Progenitor cell of endocrine pancreas (in vitro differentiated cells): ENCODE data around the gene FAT1. TPM values are rescaled to one million over a fixed set of nuclear protein-coding genes. Genes with fewer than 3 reads are reported as not detected.

ENCODE experiments used
- DNase-seq: peaks from one replicate; pipeline ENCODE4 v3.0.0; 2021; ENCODE audit warnings: low spot score; ENCODE audit not compliant: unreplicated experiment
- H3K27ac Mint-ChIP-seq: 2 replicates; pipeline ENCODE4 v1.8.0; 2021; ENCODE audit warnings: mild to moderate bottlenecking, moderate library complexity, mixed read lengths
- H3K27me3 Mint-ChIP-seq: 2 replicates; pipeline ENCODE4 v1.8.0; 2021; ENCODE audit warnings: mixed read lengths
- H3K36me3 Mint-ChIP-seq: 2 replicates; pipeline ENCODE4 v1.8.0; 2022; ENCODE audit warnings: mixed read lengths; ENCODE audit not compliant: insufficient read depth
- H3K4me1 Mint-ChIP-seq: 2 replicates; pipeline ENCODE4 v1.8.0; 2021; ENCODE audit warnings: low read depth, mixed read lengths
- H3K4me3 Mint-ChIP-seq: 2 replicates; pipeline ENCODE4 v1.8.0; 2021; ENCODE audit warnings: low read depth, mild to moderate bottlenecking, moderate library complexity, mixed read lengths
- H3K9me3 Mint-ChIP-seq: 2 replicates; pipeline ENCODE4 v1.8.0; 2021; ENCODE audit warnings: low read depth, mixed read lengths
- CTCF ChIP-seq: fragments of 200-600 bp; sonication (generic); IDR thresholded peaks from one replicate; pipeline ENCODE4 v1.5.0; 2021; ENCODE audit warnings: antibody characterized with exemption, mild to moderate bottlenecking; ENCODE audit not compliant: unreplicated experiment
- total RNA-seq: library from RNA; stranded (reverse); gene quantifications from 2 replicates; pipeline ENCODE4 v1.2.1, GENCODE V29; 2021

The FAT1 gene
- total RNA-seq, 1 donor from 2014 or later = 264 TPM

GRCh38 chr4:186545436-186545835 is 178.2 kb downstream of the FAT1 start:
- Mint-ChIP-seq H3K4me1 (peaks cover 6% of the 10 kb centered on the region), H3K9me3 (no peaks in the 10 kb centered on the region), H3K27me3 (peaks cover 9% of the 10 kb centered on the region), H3K4me3 (no peak overlapping the region), H3K27ac (no peak overlapping the region), H3K36me3 (no peaks in the 10 kb centered on the region)
- no peak for DNase-seq
- TF ChIP-seq CTCF = no peak

DNA sequence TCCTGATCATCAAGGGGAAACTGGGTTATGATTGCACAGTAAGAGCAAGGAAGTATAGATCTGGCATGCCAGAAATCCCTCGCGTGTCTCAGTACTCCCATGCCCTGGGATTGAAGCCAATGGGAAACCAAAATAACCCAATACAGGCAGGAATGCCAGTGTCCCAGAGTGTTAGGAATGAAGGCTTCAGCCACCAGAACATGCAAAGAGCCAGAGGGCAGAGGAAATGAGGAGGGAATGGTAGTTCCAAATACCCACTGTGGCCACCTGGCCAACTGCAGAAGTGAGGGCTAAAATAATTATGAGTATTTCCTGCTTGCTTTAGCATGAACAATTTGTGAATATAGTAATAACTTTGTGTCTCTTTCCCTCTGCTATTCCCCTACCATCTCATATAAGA is 180.4 kb downstream of the FAT1 start:
- peaks cover 6% of the 10 kb centered on the region for H3K4me1 Mint-ChIP-seq
- H3K36me3 Mint-ChIP-seq = no peaks in the 10 kb centered on the region

DNA sequence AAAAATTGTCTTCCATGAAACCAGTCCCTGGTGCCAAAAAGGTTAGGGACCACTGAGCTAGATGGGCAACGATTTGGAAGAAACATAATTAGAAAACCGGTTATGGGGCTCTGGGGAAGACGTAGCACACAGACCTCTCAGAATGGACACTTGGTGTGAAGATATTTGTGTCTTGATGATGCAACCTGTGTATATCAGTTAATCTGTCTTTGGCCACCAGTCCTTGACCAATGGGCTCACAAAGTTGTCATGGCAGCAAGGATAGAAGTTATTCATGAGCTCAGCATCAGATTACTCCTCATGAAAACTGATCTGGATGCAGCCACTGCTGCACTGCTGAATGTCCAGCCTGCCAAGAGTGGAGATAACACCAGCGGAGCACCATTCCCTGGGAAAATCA is 181.9 kb downstream of the FAT1 start:
- Mint-ChIP-seq H3K4me1 (peaks cover 6% of the 10 kb centered on the region), H3K36me3 (no peaks in the 10 kb centered on the region), H3K9me3 (peaks cover 5% of the 10 kb centered on the region), H3K27ac (no peak overlapping the region), H3K27me3 (no peaks in the 10 kb centered on the region), H3K4me3 (no peak overlapping the region)
- TF ChIP-seq CTCF = no peak
- no peak for DNase-seq

More for the DNA sequence above, 180.4 kb downstream of the FAT1 start:
- TF ChIP-seq CTCF = no peak
- Mint-ChIP-seq H3K27me3 (no peaks in the 10 kb centered on the region), H3K27ac (no peak overlapping the region), H3K4me3 (no peak overlapping the region), H3K9me3 (peaks cover 5% of the 10 kb centered on the region)
- no peak for DNase-seq

DNA sequence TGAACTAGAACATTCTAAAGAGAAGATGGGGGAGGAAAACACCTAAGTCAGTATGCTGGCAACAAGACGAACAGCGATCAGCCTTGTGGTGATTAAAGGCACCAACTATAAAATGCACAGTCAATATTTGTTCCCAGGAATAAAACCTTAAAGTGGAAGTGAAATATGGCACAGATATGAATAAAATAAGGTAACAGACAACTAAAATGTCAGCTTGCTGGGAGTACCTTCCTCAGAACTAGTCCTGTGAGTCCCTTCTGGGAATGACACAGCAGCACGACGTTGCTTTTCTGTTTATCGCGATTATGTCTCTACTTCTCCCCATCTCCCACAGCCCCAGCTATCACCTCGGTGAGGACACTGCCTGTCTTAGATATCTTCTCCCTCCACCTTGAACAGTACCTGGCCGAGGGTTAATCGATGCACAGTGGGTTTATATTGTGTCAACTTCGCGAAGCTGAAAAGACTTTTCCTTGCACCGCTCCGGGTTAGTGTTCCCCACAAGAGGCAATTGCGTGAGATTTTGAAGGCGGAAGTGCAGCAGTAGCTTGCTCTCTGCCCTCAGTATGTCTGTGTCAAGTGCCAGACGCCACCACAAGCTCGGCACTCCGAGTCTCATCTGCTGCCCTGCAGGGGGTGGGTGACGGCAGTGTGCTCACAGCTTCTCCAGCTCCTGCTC is 185.7 kb downstream of the FAT1 start:
- Mint-ChIP-seq H3K36me3 (peaks cover 5% of the 10 kb centered on the region), H3K27ac (no peak overlapping the region)

More for the DNA sequence above, 185.7 kb downstream of the FAT1 start:
- no peak for TF ChIP-seq CTCF
- DNase-seq = no peak
- Mint-ChIP-seq H3K9me3 (peaks cover 8% of the 10 kb centered on the region), H3K4me1 (no peaks in the 10 kb centered on the region), H3K4me3 (no peak overlapping the region), H3K27me3 (no peaks in the 10 kb centered on the region)

Other genes starting within 250 kb of the FAT1 start
- gene MTNR1A, start 168.3 kb downstream of the FAT1 start, total RNA-seq = 2.6 and 2.7 TPM in 2 replicates